Panc1 (cell line): ENCODE measurements around the gene ARID5B. TPM values are rescaled to one million over a fixed set of nuclear protein-coding genes. Genes with fewer than 3 reads are reported as not detected.
A peak's percentile ranks its signal among the peaks of the same experiment; 100 is the strongest.

Source experiments
- ATAC-seq: fragments of 200-7000 bp; cut with Tn5 transposase; 2 replicates; pipeline ENCODE4 v1.9.1; 2020; ENCODE audit warnings: mild to moderate bottlenecking, moderate library complexity
- BruUV-seq: library from RNA; stranded (reverse); fragments of 400-500 nt; replicated peaks from 2 replicates; lab custom pipeline; 2021; lab: Mats Ljungman, UMichigan
- CTCF ChIA-PET: fragments of 300-600 bp; sonication (Branson Sonifier 250); formaldehyde crosslinking; loops from one replicate; lab custom pipeline; 2022; ENCODE audit warnings: antibody characterized with exemption; lab: Charles Lee
- POLR2A ChIA-PET: fragments of 300-600 bp; sonication (Branson Sonifier 250); formaldehyde crosslinking; loops from one replicate; lab custom pipeline; 2022; ENCODE audit warnings: antibody characterized with exemption; lab: Charles Lee
- DNase-seq: peaks from one replicate; pipeline ENCODE4 v3.0.0-alpha.2; 2010; ENCODE audit warnings: low read depth, low spot score
- H3K27ac ChIP-seq: 2 replicates; pipeline ENCODE4 v1.5.1; 2011; ENCODE audit warnings: mild to moderate bottlenecking, low read length, inconsistent platforms
- H3K27me3 ChIP-seq: fragments of 200-500 bp; sonication (Bioruptor generic); 2 replicates; pipeline ENCODE4 v1.6.0; 2014; ENCODE audit warnings: low read length, inconsistent platforms; ENCODE audit not compliant: control insufficient read depth, insufficient read depth
- H3K36me3 ChIP-seq: fragments of 200-500 bp; sonication (Bioruptor generic); 2 replicates; pipeline ENCODE4 v1.5.1; 2014; ENCODE audit warnings: inconsistent platforms, mild to moderate bottlenecking, low read length, moderate library complexity; ENCODE audit not compliant: control insufficient read depth, insufficient read depth
- H3K4me1 ChIP-seq: 2 replicates; pipeline ENCODE4 v1.5.1; 2011; ENCODE audit warnings: inconsistent platforms, mild to moderate bottlenecking, low read length, moderate library complexity; ENCODE audit not compliant: control insufficient read depth, insufficient read depth
- H3K4me3 ChIP-seq, 2 experiments: 2 replicates each; pipeline ENCODE4 v1.5.1; 2011 to 2012; ENCODE audit warnings: low read depth in 2 of 2, low read length in 2 of 2, mild to moderate bottlenecking in 2 of 2, inconsistent platforms in 1 of 2, moderate library complexity in 1 of 2
- H3K9me3 ChIP-seq: fragments of 200-500 bp; sonication (Bioruptor generic); 2 replicates; pipeline ENCODE4 v1.5.1; 2014; ENCODE audit warnings: low read depth, mild to moderate bottlenecking, inconsistent platforms, low read length, moderate library complexity; ENCODE audit not compliant: control insufficient read depth, insufficient read depth
- POLR2AphosphoS5 ChIP-seq: IDR thresholded peaks from 2 replicates; pipeline ENCODE4 v1.6.1; 2012; ENCODE audit warnings: mild to moderate bottlenecking, low read depth, low read length, moderate library complexity
- SIN3A ChIP-seq: IDR thresholded peaks from 2 replicates; pipeline ENCODE4 v1.6.1; 2012; ENCODE audit warnings: low read depth, mild to moderate bottlenecking, low read length, moderate library complexity, borderline replicate concordance; ENCODE audit not compliant: insufficient read depth
- TCF7L2 ChIP-seq: IDR thresholded peaks from 2 replicates; pipeline ENCODE4 v1.6.1; 2011; ENCODE audit warnings: mild to moderate bottlenecking, low read depth, low read length, inconsistent platforms
- in situ Hi-C: cut with HindIII; loops from 2 replicates; pipeline ENCODE4 v1.10.0; 2016; ENCODE audit warnings: low sequenced_read_pairs, low pct_unique_long_range_greater_than_20kb
- intact Hi-C: fragments of 100-400 bp; cut with micrococcal nuclease; formaldehyde crosslinking; loops from one replicate; pipeline ENCODE4 v1.10.0; 2022; ENCODE audit not compliant: unreplicated experiment
- total RNA-seq: library from RNA; stranded (reverse); gene quantifications from one replicate; pipeline ENCODE4 v1.2.1, GENCODE V29; 2021; ENCODE audit not compliant: unreplicated experiment
- TF ChIP-seq, protein P1 (sequence below): fragments of 450-650 bp; IDR thresholded peaks from 2 replicates; pipeline ENCODE4 v1.5.1; 2017; ENCODE audit warnings: mild to moderate bottlenecking
- TF ChIP-seq, protein P2 (sequence below), 2 experiments: IDR thresholded peaks; 2 replicates each; pipeline ENCODE4 v1.6.1; 2011 to 2012; ENCODE audit warnings: low read depth in 2 of 2, control low read depth in 1 of 2, low read length in 1 of 2, mild to moderate bottlenecking in 1 of 2, moderate library complexity in 1 of 2; ENCODE audit not compliant: insufficient read depth in 1 of 2

Gene ARID5B
- total RNA-seq, 1 experiment from 2014 or later, result 22.7 TPM

- peaks cover 49% of the 10 kb centered on the region for H3K4me1 ChIP-seq
- POLR2A ChIA-PET, result interaction anchor here (0.6 kb wide), 2 partner anchors 220 to 759 kb away, joined by 5 read pairs; no protein-coding TSS in a partner anchor
- no TSS peak for BruUV-seq
- TF ChIP-seq TCF7L2, result no peak
- H3K9me3 ChIP-seq, result no peaks in the 10 kb centered on the region
- in situ Hi-C loops (no loop called here), intact Hi-C loops (loop anchor here (5.0 kb wide), 1 partner anchor 211 kb away; no protein-coding TSS in a partner anchor)
- ATAC-seq (0 out of 2 replicates have a peak, but pooled peaks have one; percentile 40), DNase-seq (no peak)
- CTCF ChIA-PET, result interaction anchor here (0.9 kb wide), 1 partner anchor 11 kb away, joined by 3 read pairs; no protein-coding TSS in a partner anchor
- H3K4me3 ChIP-seq, result no peak overlapping the region
- H3K36me3 ChIP-seq, result no peaks in the 10 kb centered on the region
- H3K27ac ChIP-seq, result peak overlapping the region; percentile 87
- H3K27me3 ChIP-seq, result no peaks in the 10 kb centered on the region
Measured at GRCh38 chr10:62036186-62037081, 134.9 kb downstream of the ARID5B start.

DNA sequence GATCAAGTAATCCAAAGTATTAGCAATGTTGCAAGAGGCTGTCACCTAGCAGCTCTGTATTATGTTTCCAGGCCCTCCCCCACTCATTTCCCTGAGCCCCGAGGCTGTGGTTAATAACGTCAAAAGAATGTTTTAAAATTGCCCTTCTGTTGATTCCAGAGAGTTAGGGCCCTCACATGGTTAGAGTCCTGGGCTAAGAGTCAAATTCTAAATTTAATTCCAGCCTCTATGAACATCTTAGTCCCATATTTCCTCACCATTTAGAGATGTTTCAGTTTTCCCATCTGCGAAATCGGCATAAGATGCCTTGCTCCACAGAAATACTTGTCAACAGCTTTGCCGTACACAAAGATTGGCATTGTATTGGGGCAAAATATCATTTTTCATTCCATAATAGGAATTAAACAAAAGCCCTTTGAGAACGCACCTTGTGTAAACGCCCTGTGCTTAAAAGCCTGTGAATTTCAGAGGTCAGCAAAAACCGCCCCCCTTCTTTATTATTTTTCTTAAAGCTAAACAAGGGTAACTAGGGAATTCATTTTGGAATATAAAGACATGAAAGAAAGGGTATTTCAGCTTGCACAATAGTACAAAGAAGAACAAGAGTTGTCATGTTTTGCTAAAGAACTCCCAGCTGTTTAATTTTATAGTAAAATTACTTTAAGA is 135.8 kb downstream of the ARID5B start:
- peak; percentile 40; the same call in 1 of the 2 replicates for ATAC-seq
- no peaks in the 10 kb centered on the region for H3K9me3 ChIP-seq
- H3K27ac ChIP-seq, result peak overlapping the region; percentile 87
- ChIA-PET POLR2A (interaction anchor here (0.6 kb wide), 1 partner anchor 219 kb away, joined by 5 read pairs; no protein-coding TSS in a partner anchor), CTCF (interaction anchor here (0.7 to 0.9 kb wide), 3 partner anchors 12 to 353 kb away, joined by 3 read pairs; no protein-coding TSS in a partner anchor)
- H3K4me1 ChIP-seq, result peaks cover 49% of the 10 kb centered on the region
- no peaks in the 10 kb centered on the region for H3K36me3 ChIP-seq
- DNase-seq, result no peak
- TF ChIP-seq, protein P1, sequence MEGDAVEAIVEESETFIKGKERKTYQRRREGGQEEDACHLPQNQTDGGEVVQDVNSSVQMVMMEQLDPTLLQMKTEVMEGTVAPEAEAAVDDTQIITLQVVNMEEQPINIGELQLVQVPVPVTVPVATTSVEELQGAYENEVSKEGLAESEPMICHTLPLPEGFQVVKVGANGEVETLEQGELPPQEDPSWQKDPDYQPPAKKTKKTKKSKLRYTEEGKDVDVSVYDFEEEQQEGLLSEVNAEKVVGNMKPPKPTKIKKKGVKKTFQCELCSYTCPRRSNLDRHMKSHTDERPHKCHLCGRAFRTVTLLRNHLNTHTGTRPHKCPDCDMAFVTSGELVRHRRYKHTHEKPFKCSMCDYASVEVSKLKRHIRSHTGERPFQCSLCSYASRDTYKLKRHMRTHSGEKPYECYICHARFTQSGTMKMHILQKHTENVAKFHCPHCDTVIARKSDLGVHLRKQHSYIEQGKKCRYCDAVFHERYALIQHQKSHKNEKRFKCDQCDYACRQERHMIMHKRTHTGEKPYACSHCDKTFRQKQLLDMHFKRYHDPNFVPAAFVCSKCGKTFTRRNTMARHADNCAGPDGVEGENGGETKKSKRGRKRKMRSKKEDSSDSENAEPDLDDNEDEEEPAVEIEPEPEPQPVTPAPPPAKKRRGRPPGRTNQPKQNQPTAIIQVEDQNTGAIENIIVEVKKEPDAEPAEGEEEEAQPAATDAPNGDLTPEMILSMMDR, result no peak
- no peak for TF ChIP-seq SIN3A
- TF ChIP-seq POLR2AphosphoS5, result no peak
- TF ChIP-seq, protein P2, sequence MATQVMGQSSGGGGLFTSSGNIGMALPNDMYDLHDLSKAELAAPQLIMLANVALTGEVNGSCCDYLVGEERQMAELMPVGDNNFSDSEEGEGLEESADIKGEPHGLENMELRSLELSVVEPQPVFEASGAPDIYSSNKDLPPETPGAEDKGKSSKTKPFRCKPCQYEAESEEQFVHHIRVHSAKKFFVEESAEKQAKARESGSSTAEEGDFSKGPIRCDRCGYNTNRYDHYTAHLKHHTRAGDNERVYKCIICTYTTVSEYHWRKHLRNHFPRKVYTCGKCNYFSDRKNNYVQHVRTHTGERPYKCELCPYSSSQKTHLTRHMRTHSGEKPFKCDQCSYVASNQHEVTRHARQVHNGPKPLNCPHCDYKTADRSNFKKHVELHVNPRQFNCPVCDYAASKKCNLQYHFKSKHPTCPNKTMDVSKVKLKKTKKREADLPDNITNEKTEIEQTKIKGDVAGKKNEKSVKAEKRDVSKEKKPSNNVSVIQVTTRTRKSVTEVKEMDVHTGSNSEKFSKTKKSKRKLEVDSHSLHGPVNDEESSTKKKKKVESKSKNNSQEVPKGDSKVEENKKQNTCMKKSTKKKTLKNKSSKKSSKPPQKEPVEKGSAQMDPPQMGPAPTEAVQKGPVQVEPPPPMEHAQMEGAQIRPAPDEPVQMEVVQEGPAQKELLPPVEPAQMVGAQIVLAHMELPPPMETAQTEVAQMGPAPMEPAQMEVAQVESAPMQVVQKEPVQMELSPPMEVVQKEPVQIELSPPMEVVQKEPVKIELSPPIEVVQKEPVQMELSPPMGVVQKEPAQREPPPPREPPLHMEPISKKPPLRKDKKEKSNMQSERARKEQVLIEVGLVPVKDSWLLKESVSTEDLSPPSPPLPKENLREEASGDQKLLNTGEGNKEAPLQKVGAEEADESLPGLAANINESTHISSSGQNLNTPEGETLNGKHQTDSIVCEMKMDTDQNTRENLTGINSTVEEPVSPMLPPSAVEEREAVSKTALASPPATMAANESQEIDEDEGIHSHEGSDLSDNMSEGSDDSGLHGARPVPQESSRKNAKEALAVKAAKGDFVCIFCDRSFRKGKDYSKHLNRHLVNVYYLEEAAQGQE (IDR thresholded peaks at IDR 0.05; ENCODE audit: insufficient read depth in 1 of 2, low read depth in 2 of 2, low read length in 1 of 2), result no peak
- no peak for TF ChIP-seq TCF7L2
- H3K27me3 ChIP-seq, result no peaks in the 10 kb centered on the region
- no peak overlapping the region for H3K4me3 ChIP-seq
- intact Hi-C loops (loop anchor here (5.0 kb wide), 1 partner anchor 210 kb away; no protein-coding TSS in a partner anchor), in situ Hi-C loops (no loop called here)
- no TSS peak for BruUV-seq
